ENCODE data around the gene TNP2.
"Not testable (repeated sequence)": the region's sequence is repeated elsewhere in the genome, so short reads cannot be mapped to it uniquely, and the experiment has no call there.

Gene TNP2

DNA sequence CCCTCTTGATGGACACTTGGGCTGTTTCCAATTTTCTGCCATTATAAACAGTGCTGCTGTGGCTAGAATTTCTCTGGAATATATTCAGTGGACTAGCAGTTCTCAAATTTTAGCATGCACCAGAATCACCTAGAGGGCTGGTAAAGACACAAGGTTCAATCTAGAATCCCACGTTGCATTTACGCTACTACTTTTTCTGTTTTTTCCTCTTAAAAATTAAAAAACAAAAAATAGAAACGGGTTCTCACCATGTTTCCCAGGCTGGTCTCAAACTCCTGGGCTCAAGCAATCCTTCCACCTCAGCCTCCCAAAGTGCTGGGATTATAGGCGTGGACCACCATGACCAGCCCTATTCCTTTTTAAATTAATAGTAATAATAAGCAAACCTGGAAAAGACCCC lies 26.5 kb upstream of the TNP2 start:
- no peak overlapping the region for H3K9ac ChIP-seq
- TF ChIP-seq, protein P1, sequence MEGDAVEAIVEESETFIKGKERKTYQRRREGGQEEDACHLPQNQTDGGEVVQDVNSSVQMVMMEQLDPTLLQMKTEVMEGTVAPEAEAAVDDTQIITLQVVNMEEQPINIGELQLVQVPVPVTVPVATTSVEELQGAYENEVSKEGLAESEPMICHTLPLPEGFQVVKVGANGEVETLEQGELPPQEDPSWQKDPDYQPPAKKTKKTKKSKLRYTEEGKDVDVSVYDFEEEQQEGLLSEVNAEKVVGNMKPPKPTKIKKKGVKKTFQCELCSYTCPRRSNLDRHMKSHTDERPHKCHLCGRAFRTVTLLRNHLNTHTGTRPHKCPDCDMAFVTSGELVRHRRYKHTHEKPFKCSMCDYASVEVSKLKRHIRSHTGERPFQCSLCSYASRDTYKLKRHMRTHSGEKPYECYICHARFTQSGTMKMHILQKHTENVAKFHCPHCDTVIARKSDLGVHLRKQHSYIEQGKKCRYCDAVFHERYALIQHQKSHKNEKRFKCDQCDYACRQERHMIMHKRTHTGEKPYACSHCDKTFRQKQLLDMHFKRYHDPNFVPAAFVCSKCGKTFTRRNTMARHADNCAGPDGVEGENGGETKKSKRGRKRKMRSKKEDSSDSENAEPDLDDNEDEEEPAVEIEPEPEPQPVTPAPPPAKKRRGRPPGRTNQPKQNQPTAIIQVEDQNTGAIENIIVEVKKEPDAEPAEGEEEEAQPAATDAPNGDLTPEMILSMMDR (conservative IDR thresholded peaks at IDR 0.05; ENCODE audit: low read depth, low read length) = no peak
- H2AFZ ChIP-seq (ENCODE audit: low read depth) = no peak overlapping the region
- no peaks in the 10 kb centered on the region for H3K79me2 ChIP-seq (ENCODE audit: insufficient read depth, low read depth)
- no peak overlapping the region for H3K27ac ChIP-seq
- H3K4me3 ChIP-seq (IDR thresholded peaks at IDR 0.05; ENCODE audit: insufficient read depth, low read depth, low read length) = no peak overlapping the region
- H3K36me3 ChIP-seq (ENCODE audit: insufficient read depth) = no peaks in the 10 kb centered on the region
- peaks cover 53% of the 10 kb centered on the region for H3K27me3 ChIP-seq (ENCODE audit: insufficient read depth, low read depth)
- H3K4me2 ChIP-seq = no peak overlapping the region
- H3K4me1 ChIP-seq (ENCODE audit: low read depth, poor library complexity, severe bottlenecking) = peaks cover 28% of the 10 kb centered on the region
- H4K20me1 ChIP-seq (ENCODE audit: insufficient read depth) = no peaks in the 10 kb centered on the region

DNA sequence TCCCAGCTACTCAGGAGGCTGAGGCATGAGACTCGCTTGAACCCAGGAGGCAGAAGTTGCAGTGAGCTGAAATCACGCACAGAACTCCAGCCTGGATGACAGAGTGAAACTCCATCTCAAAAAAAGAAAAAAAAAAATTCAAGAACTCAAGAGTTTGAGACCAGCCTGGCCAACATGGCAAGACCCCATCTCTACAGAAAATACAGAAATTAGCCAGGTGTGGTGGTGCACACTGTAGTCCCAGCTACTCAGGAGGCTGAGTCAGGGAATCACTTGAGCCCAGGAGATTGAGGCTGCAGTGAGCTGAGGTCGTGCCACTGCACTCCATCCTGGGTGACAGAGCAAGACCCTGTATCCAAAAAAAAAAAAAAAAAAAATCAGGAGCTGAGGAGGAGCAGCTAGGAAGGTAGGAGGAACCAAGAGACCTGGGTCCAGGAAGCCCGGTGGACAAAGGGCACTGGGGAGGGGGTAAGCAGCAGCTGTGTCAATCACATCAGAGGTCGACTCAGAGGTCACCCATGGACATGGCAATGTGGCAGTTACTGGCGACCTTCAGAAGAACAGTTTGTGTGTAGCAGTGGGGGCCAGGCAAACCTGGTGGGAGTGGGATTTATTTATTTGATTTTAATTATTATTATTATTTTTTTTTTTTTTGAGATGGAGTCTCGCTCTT lies 23.1 kb upstream of the TNP2 start:
- Histone ChIP-seq H3K27ac (no peak overlapping the region), H2AFZ (ENCODE audit: low read depth) (no peak overlapping the region), H3K9ac (no peak overlapping the region), H3K36me3 (ENCODE audit: insufficient read depth) (no peaks in the 10 kb centered on the region), H3K4me2 (no peak overlapping the region), H3K79me2 (ENCODE audit: insufficient read depth, low read depth) (no peaks in the 10 kb centered on the region), H3K27me3 (ENCODE audit: insufficient read depth, low read depth) (peaks cover 43% of the 10 kb centered on the region), H3K4me1 (ENCODE audit: low read depth, poor library complexity, severe bottlenecking) (peaks cover 10% of the 10 kb centered on the region), H4K20me1 (ENCODE audit: insufficient read depth) (no peaks in the 10 kb centered on the region), H3K4me3 (IDR thresholded peaks at IDR 0.05; ENCODE audit: insufficient read depth, low read depth, low read length) (no peak overlapping the region)
- TF ChIP-seq, protein P1 (conservative IDR thresholded peaks at IDR 0.05; ENCODE audit: low read depth, low read length) = no peak

DNA sequence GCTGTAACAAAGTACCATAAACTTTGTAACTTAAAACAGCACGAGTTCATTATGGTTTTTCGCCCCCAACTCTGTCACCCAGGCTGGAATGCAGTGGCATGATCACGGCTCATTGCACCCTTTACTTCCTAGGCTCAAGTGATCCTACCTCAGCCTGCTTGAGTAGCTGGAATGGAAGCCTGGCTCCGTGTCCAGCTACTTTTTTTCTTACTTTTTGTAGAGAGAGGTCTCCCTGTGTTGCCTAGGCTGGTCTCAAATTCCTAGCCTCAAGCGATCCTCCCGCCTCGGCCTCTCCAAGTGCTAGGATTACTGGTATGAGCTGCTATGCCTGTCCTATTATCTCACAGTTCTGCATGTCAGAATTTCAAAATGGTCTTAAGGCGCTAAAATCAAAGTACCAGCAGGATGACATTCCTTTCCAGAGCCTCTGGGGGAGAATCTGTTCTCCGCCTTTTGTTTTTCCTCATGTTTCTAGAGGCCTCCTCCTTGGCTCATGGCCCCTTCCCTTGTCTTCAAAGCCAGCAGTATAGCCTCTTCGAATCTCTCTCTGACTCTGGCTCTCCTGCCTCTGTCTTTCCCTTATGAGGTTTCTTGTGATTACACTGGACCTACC lies 22.1 kb upstream of the TNP2 start:
- Histone ChIP-seq H3K27me3 (ENCODE audit: insufficient read depth, low read depth) (peaks cover 33% of the 10 kb centered on the region), H3K27ac (no peak overlapping the region), H2AFZ (ENCODE audit: low read depth) (no peak overlapping the region), H3K9ac (no peak overlapping the region), H4K20me1 (ENCODE audit: insufficient read depth) (no peaks in the 10 kb centered on the region), H3K4me2 (no peak overlapping the region), H3K79me2 (ENCODE audit: insufficient read depth, low read depth) (no peaks in the 10 kb centered on the region), H3K4me1 (ENCODE audit: low read depth, poor library complexity, severe bottlenecking) (peaks cover 6% of the 10 kb centered on the region), H3K4me3 (IDR thresholded peaks at IDR 0.05; ENCODE audit: insufficient read depth, low read depth, low read length) (no peak overlapping the region), H3K36me3 (ENCODE audit: insufficient read depth) (no peaks in the 10 kb centered on the region)
- TF ChIP-seq, protein P1 (conservative IDR thresholded peaks at IDR 0.05; ENCODE audit: low read depth, low read length) = no peak

DNA sequence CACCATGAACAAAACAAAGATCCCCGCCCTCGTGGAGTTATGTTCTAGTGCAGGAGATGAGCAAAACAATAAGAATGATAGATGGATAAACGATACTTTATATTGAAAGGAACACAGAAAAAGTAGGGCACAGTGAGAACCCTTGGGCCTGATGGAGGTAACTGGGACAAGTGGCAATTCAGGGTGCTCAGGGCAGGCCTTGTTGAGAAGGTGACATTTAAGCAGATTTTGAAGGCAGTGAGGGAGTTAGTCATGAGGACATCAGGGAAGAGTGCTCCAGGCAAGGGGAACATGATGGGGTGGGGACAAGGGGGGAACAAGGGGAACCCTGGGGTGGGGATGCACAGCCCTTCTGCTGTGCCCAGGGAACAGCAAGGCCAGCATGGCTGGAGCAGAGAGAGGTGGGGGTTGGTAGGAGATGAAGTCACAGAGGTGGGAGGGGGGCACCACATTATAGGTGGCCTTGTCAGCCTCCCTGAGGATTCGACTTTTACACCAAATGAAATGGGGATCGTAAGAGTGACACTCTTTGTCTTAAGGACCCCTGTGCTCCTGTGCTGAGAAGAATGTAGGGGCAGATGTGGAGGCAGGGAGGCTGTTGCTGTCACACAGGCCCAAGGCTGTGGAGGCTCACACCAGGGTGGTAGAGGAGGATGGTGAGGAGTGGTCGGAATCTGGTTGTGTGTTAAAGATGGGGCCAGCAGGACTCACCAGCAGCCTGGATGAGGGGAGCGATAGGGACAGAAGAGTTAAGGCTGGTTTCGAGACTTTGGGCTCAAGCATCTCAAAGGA lies 21.2 kb upstream of the TNP2 start:
- no peak overlapping the region for H3K27ac ChIP-seq
- H4K20me1 ChIP-seq (ENCODE audit: insufficient read depth) = no peaks in the 10 kb centered on the region
- H2AFZ ChIP-seq (ENCODE audit: low read depth) = no peak overlapping the region
- H3K4me1 ChIP-seq (ENCODE audit: low read depth, poor library complexity, severe bottlenecking) = peaks cover 6% of the 10 kb centered on the region
- no peaks in the 10 kb centered on the region for H3K79me2 ChIP-seq (ENCODE audit: insufficient read depth, low read depth)
- peaks cover 24% of the 10 kb centered on the region for H3K27me3 ChIP-seq (ENCODE audit: insufficient read depth, low read depth)
- H3K4me3 ChIP-seq (IDR thresholded peaks at IDR 0.05; ENCODE audit: insufficient read depth, low read depth, low read length) = no peak overlapping the region
- H3K36me3 ChIP-seq (ENCODE audit: insufficient read depth) = no peaks in the 10 kb centered on the region
- no peak overlapping the region for H3K9ac ChIP-seq
- TF ChIP-seq, protein P1 (conservative IDR thresholded peaks at IDR 0.05; ENCODE audit: low read depth, low read length) = no peak
- no peak overlapping the region for H3K4me2 ChIP-seq

DNA sequence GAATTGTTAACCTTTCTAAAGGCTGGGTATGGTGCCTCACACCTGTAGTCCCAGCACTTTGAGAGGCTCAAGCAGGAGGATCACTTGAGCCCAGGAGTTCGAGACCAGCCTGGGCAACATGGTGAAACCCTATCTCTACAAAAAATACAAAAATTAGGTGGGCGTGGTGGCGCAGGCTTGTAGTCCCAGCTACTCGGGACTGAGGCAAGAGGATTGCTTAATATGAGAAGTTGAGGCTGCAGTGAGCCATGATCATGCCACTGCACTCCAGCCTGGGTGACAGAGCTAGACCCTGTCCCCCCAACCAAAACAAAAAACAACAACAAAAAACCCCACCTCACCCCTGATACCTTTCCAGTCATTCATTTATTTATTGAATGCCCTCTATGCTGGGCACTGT lies 20.6 kb upstream of the TNP2 start:
- not testable (repeated sequence) for H3K27ac ChIP-seq; H4K20me1 ChIP-seq (ENCODE audit: insufficient read depth); H3K4me1 ChIP-seq (ENCODE audit: low read depth, poor library complexity, severe bottlenecking); H3K79me2 ChIP-seq (ENCODE audit: insufficient read depth, low read depth); H2AFZ ChIP-seq (ENCODE audit: low read depth); H3K36me3 ChIP-seq (ENCODE audit: insufficient read depth); H3K9ac ChIP-seq; H3K4me3 ChIP-seq (IDR thresholded peaks at IDR 0.05; ENCODE audit: insufficient read depth, low read depth, low read length); H3K4me2 ChIP-seq
- peaks cover 18% of the 10 kb centered on the region for H3K27me3 ChIP-seq (ENCODE audit: insufficient read depth, low read depth)

Data from KMS-11 (cell line).